ENCODE measurements around the gene SLC25A39. TPM values are rescaled to one million over a fixed set of nuclear protein-coding genes. Genes with fewer than 3 reads are reported as not detected.

SLC25A39 gene
- total and polyA plus RNA-seq, 9 donors, result 35.9 to 87.7 (median 70.0) TPM

- 73% methylated on average over 12 of the region's 17 CpGs for WGBS (ENCODE audit: insufficient coverage)
- H3K27me3 ChIP-seq (ENCODE audit: control insufficient read depth, insufficient read depth, low read length), result no peaks in the 10 kb centered on the region
- H3K36me3 ChIP-seq (ENCODE audit: control insufficient read depth, insufficient read depth, low read length), result peaks cover 46% of the 10 kb centered on the region
- no peak overlapping the region for H3K27ac ChIP-seq (ENCODE audit: low read length)
- H3K4me1 ChIP-seq (ENCODE audit: control insufficient read depth, insufficient read depth, low read length), result peaks cover 56% of the 10 kb centered on the region
- H3K9me3 ChIP-seq (replicated peaks; ENCODE audit: control insufficient read depth, low read depth, low read length), result no peaks in the 10 kb centered on the region
- DNase-seq, result no peak
- H3K4me3 ChIP-seq (ENCODE audit: low read length), result no peak overlapping the region
These were observed 31.0 kb upstream of the SLC25A39 start for GRCh38 chr17:44355642-44356099.

- peak; percentile 77 for DNase-seq
- peaks cover 53% of the 10 kb centered on the region for H3K36me3 ChIP-seq (ENCODE audit: control insufficient read depth, insufficient read depth, low read length)
- H3K9me3 ChIP-seq (replicated peaks; ENCODE audit: control insufficient read depth, low read depth, low read length), result no peaks in the 10 kb centered on the region
- H3K4me1 ChIP-seq (ENCODE audit: control insufficient read depth, insufficient read depth, low read length), result peaks cover 48% of the 10 kb centered on the region
- H3K27ac ChIP-seq (ENCODE audit: low read length), result peak overlapping the region; percentile 20
- WGBS (ENCODE audit: insufficient coverage), result 21% methylated on average over 68 of the region's 77 CpGs
- no peaks in the 10 kb centered on the region for H3K27me3 ChIP-seq (ENCODE audit: control insufficient read depth, insufficient read depth, low read length)
- peak overlapping the region; percentile 21 for H3K4me3 ChIP-seq (ENCODE audit: low read length)
These were observed 30.2 kb upstream of the SLC25A39 start for GRCh38 chr17:44354582-44355561.

GRCh38 chr17:44353672-44354331, 29.2 kb upstream of the SLC25A39 start:
- Histone ChIP-seq H3K27ac (ENCODE audit: low read length) (peak overlapping the region; percentile 85), H3K4me1 (ENCODE audit: control insufficient read depth, insufficient read depth, low read length) (peaks cover 42% of the 10 kb centered on the region), H3K27me3 (ENCODE audit: control insufficient read depth, insufficient read depth, low read length) (no peaks in the 10 kb centered on the region), H3K4me3 (ENCODE audit: low read length) (peak overlapping the region; percentile 41), H3K9me3 (replicated peaks; ENCODE audit: control insufficient read depth, low read depth, low read length) (no peaks in the 10 kb centered on the region), H3K36me3 (ENCODE audit: control insufficient read depth, insufficient read depth, low read length) (peaks cover 57% of the 10 kb centered on the region)
- DNase-seq, result peak; percentile 65
- WGBS (ENCODE audit: insufficient coverage), result 15% methylated on average over 98 of the region's 98 CpGs

GRCh38 chr17:44352828-44353671, 28.4 kb upstream of the SLC25A39 start:
- Histone ChIP-seq H3K9me3 (replicated peaks; ENCODE audit: control insufficient read depth, low read depth, low read length) (no peaks in the 10 kb centered on the region), H3K36me3 (ENCODE audit: control insufficient read depth, insufficient read depth, low read length) (peaks cover 54% of the 10 kb centered on the region), H3K27me3 (ENCODE audit: control insufficient read depth, insufficient read depth, low read length) (no peaks in the 10 kb centered on the region), H3K4me1 (ENCODE audit: control insufficient read depth, insufficient read depth, low read length) (peaks cover 35% of the 10 kb centered on the region), H3K4me3 (ENCODE audit: low read length) (peak overlapping the region; percentile 32), H3K27ac (ENCODE audit: low read length) (peak overlapping the region; percentile 85)
- WGBS (ENCODE audit: insufficient coverage), result 25% methylated on average over 20 of the region's 22 CpGs
- peak; percentile 59 for DNase-seq

GRCh38 chr17:44351961-44352827, 27.6 kb upstream of the SLC25A39 start:
- peak; percentile 27 for DNase-seq
- H3K9me3 ChIP-seq (replicated peaks; ENCODE audit: control insufficient read depth, low read depth, low read length), result no peaks in the 10 kb centered on the region
- 77% methylated on average over 33 of the region's 36 CpGs for WGBS (ENCODE audit: insufficient coverage)
- peaks cover 50% of the 10 kb centered on the region for H3K36me3 ChIP-seq (ENCODE audit: control insufficient read depth, insufficient read depth, low read length)
- H3K27me3 ChIP-seq (ENCODE audit: control insufficient read depth, insufficient read depth, low read length), result no peaks in the 10 kb centered on the region
- H3K4me3 ChIP-seq (ENCODE audit: low read length), result no peak overlapping the region
- peaks cover 31% of the 10 kb centered on the region for H3K4me1 ChIP-seq (ENCODE audit: control insufficient read depth, insufficient read depth, low read length)
- peak overlapping the region; percentile 85 for H3K27ac ChIP-seq (ENCODE audit: low read length)

GRCh38 chr17:44351464-44351863, 26.8 kb upstream of the SLC25A39 start:
- no peak overlapping the region for H3K4me3 ChIP-seq (ENCODE audit: low read length)
- H3K4me1 ChIP-seq (ENCODE audit: control insufficient read depth, insufficient read depth, low read length), result peaks cover 31% of the 10 kb centered on the region
- DNase-seq, result peak; percentile 15
- peaks cover 50% of the 10 kb centered on the region for H3K36me3 ChIP-seq (ENCODE audit: control insufficient read depth, insufficient read depth, low read length)
- H3K9me3 ChIP-seq (replicated peaks; ENCODE audit: control insufficient read depth, low read depth, low read length), result no peaks in the 10 kb centered on the region
- 87% methylated on average over 6 of the region's 8 CpGs for WGBS (ENCODE audit: insufficient coverage)
- no peaks in the 10 kb centered on the region for H3K27me3 ChIP-seq (ENCODE audit: control insufficient read depth, insufficient read depth, low read length)
- H3K27ac ChIP-seq (ENCODE audit: low read length), result no peak overlapping the region

GRCh38 chr17:44350733-44351226, 26.2 kb upstream of the SLC25A39 start:
- Histone ChIP-seq H3K4me1 (ENCODE audit: control insufficient read depth, insufficient read depth, low read length) (peaks cover 35% of the 10 kb centered on the region), H3K36me3 (ENCODE audit: control insufficient read depth, insufficient read depth, low read length) (peaks cover 45% of the 10 kb centered on the region), H3K27ac (ENCODE audit: low read length) (no peak overlapping the region), H3K9me3 (replicated peaks; ENCODE audit: control insufficient read depth, low read depth, low read length) (no peaks in the 10 kb centered on the region), H3K4me3 (ENCODE audit: low read length) (no peak overlapping the region), H3K27me3 (ENCODE audit: control insufficient read depth, insufficient read depth, low read length) (no peaks in the 10 kb centered on the region)
- 68% methylated on average over 5 of the region's 6 CpGs for WGBS (ENCODE audit: insufficient coverage)
- DNase-seq, result peak; percentile 62

- Histone ChIP-seq H3K27ac (ENCODE audit: low read length) (no peak overlapping the region), H3K27me3 (ENCODE audit: control insufficient read depth, insufficient read depth, low read length) (no peaks in the 10 kb centered on the region), H3K9me3 (replicated peaks; ENCODE audit: control insufficient read depth, low read depth, low read length) (no peaks in the 10 kb centered on the region), H3K36me3 (ENCODE audit: control insufficient read depth, insufficient read depth, low read length) (peaks cover 37% of the 10 kb centered on the region), H3K4me3 (ENCODE audit: low read length) (no peak overlapping the region), H3K4me1 (ENCODE audit: control insufficient read depth, insufficient read depth, low read length) (peaks cover 30% of the 10 kb centered on the region)
- no peak for DNase-seq
- 88% methylated on average over 10 of the region's 12 CpGs for whole genome bisulfite sequencing (ENCODE audit: insufficient coverage)
These were observed 25.0 kb upstream of the SLC25A39 start for GRCh38 chr17:44349553-44350070.

- Histone ChIP-seq H3K36me3 (ENCODE audit: control insufficient read depth, insufficient read depth, low read length) (peaks cover 37% of the 10 kb centered on the region), H3K27me3 (ENCODE audit: control insufficient read depth, insufficient read depth, low read length) (no peaks in the 10 kb centered on the region), H3K4me1 (ENCODE audit: control insufficient read depth, insufficient read depth, low read length) (peaks cover 34% of the 10 kb centered on the region), H3K9me3 (replicated peaks; ENCODE audit: control insufficient read depth, low read depth, low read length) (no peaks in the 10 kb centered on the region), H3K27ac (ENCODE audit: low read length) (no peak overlapping the region), H3K4me3 (ENCODE audit: low read length) (no peak overlapping the region)
- 90% methylated on average over 6 of the region's 6 CpGs for WGBS (ENCODE audit: insufficient coverage)
- DNase-seq, result no peak
These were observed 24.4 kb upstream of the SLC25A39 start for GRCh38 chr17:44348988-44349364.
